Heart right ventricle (tissue), 16 donors: ENCODE measurements around the gene IGF2R. TPM values are rescaled to one million over a fixed set of nuclear protein-coding genes. Genes with fewer than 3 reads are reported as not detected.

Experiments used
- ATAC-seq, 8 donors: fragments of 200-7000 bp; cut with Tn5 transposase; one replicate each; pipeline ENCODE4 v1.9.1; 2020; ENCODE audit warnings: mild to moderate bottlenecking in 8 of 8, moderate library complexity in 8 of 8, moderate number of reproducible peaks in 1 of 8
- DNase-seq, 2 donors: peaks; one replicate each; pipeline ENCODE4 v3.0.0-alpha.2; 2020
- H3K27ac ChIP-seq, 10 donors: fragments of 200-600 bp; sonication (generic) in 2 of 10; one replicate each; pipeline versions ENCODE4 v1.5.0 to v1.8.0; 2020 to 2022; ENCODE audit warnings: mild to moderate bottlenecking in 3 of 10
- H3K27me3 ChIP-seq, 7 donors: fragments of 200-600 bp; one replicate each; pipeline ENCODE4 v1.8.0; 2021 to 2022; ENCODE audit warnings: mild to moderate bottlenecking in 2 of 7
- H3K36me3 ChIP-seq, 9 donors: fragments of 200-600 bp; sonication (generic) in 1 of 9; one replicate each; pipeline versions ENCODE4 v1.5.0 to v1.8.0; 2020 to 2022; ENCODE audit warnings: mild to moderate bottlenecking in 2 of 9
- H3K4me1 ChIP-seq, 9 donors: fragments of 200-600 bp; sonication (generic) in 1 of 9; one replicate each; pipeline versions ENCODE4 v1.5.0 to v1.8.0; 2020 to 2022; ENCODE audit warnings: mild to moderate bottlenecking in 4 of 9
- H3K4me3 ChIP-seq, 10 donors: fragments of 200-600 bp; sonication (generic) in 2 of 10; one replicate each; pipeline versions ENCODE4 v1.5.0 to v1.8.0; 2020 to 2022; ENCODE audit warnings: mild to moderate bottlenecking in 7 of 10, moderate library complexity in 2 of 10
- H3K9me3 ChIP-seq, 11 donors: fragments of 200-600 bp in 10 of 11; sonication (generic) in 2 of 11; one replicate each; pipeline versions ENCODE4 v1.5.0 to v1.8.0; 2013 to 2022; ENCODE audit warnings: mild to moderate bottlenecking in 2 of 11, control low read depth in 1 of 11, moderate library complexity in 1 of 11
- CTCF ChIP-seq, 9 donors: fragments of 200-600 bp; sonication (generic) in 2 of 9; IDR thresholded peaks; one replicate each; pipeline versions ENCODE4 v1.5.0 to v1.8.0; 2021 to 2022; ENCODE audit warnings: antibody characterized with exemption in 9 of 9, mild to moderate bottlenecking in 5 of 9, moderate library complexity in 1 of 9
- WGBS, 2 donors: extraction: QIAGEN DNeasy Blood & Tissue Kit; methylation state at CpG; one replicate each; pipeline ENCODE4 v1.1.7; 2013; ENCODE audit warnings: inconsistent platforms in 1 of 2; 5-methylcytosine and 5-hydroxymethylcytosine counted together
- intact Hi-C, 10 donors: fragments of 100-400 bp; cut with DNase I; formaldehyde crosslinking; loops; one replicate each; pipeline versions ENCODE4 v1.11.1 to v1.14.2; 2022
- polyA plus RNA-seq, 2 donors: library from polyadenylated mRNA; stranded (reverse); fragments of 200-250 nt; gene quantifications; one replicate each; pipeline ENCODE4 v1.2.3, GENCODE V29; 2013
- total RNA-seq, 10 donors: library from RNA; stranded (reverse); fragmentation: NEBNext Ultra II Directional in 3 of 10; extraction: Animal tissue kit (Norgen Biotek cat#: 25700) in 3 of 10; gene quantifications; one replicate each; pipeline versions ENCODE4 v1.2.1 to v1.2.4, GENCODE V29; 2021 to 2023
- donor health status: Arrhythmogenic right ventricular cardiomyopathy.
- donor health status: ischemic (EF 13 %, LVEDD 7.1; RV severe dilation, severe dysfunction).
- donor health status: healthy with polysubstance abuse.
- donor health status: DM: no; HTN: yes; CAD: no.
- donor health status: DM: no; HTN: no; CAD: no.
- donor health status: ischemic (EF 25% LVEDD 6.9; RV normal size, moderate dysfunction).
- donor health status: ischemic (EF 25% LVEDD 5.7; RV mildly dilated, moderate dysfunction).
- donor health status: healthy.
- donor health status: DM: yes; HTN: yes; CAD: no.
- donor health status: Ischemic cardiomyopathy.
- donor health status: ischemic (EF 35%, LVEDD 5.7; RV mildly dilated, moderate dysfunction).
- donor health status: nonischemic (EF 11% LVEDD 7.7; RV severe dilation, severe dysfunction).
- donor health status: DM: yes; HTN: yes; CAD: no.
- donor health status: PGD.
- donor health status: ischemic (EF 29% LVEDD 5.4; RV normal size, mild dysfunction).
- donor health status: nonischemic (EF 23%, LVEDD 6.1; RV moderate dilation, normal function).

The IGF2R gene
- total and polyA plus RNA-seq, 12 donors: 13.7 to 95.6 (median 70.2) TPM

GRCh38 chr6:160036331-160036695, 67.4 kb downstream of the IGF2R start:
- 65 to 77% methylated on average over 6 of the region's 6 CpGs for WGBS, 2 donors
- H3K36me3 ChIP-seq: peaks cover 0 to 91% (median 26%) of the 10 kb centered on the region in 9 donors
- peaks cover 0 to 47% (median 7%) of the 10 kb centered on the region in 9 donors for H3K4me1 ChIP-seq
- DNase-seq (peak in 1 of 2 donors; percentile 27), ATAC-seq (peak in 5 of 8 donors; percentile 22 to 50 (median 25))
- no peaks in the 10 kb centered on the region for H3K9me3 ChIP-seq
- intact Hi-C loops: loop anchor here in 5 of 10 donors (5.0 to 10.0 kb wide), 4 partner anchors 62 to 242 kb away; partner anchors contain the start of gene MRPL18 (in 1 of the 5)
- no peak overlapping the region for H3K4me3 ChIP-seq
- no peak for TF ChIP-seq CTCF (IDR thresholded peaks at IDR 0.05)
- H3K27me3 ChIP-seq: no peaks in the 10 kb centered on the region
- H3K27ac ChIP-seq: peak overlapping the region in 8 of 10 donors; percentile 45 to 63 (median 50)

- ATAC-seq (peak in 7 of 8 donors; percentile 52 to 82 (median 71)), DNase-seq (peak in 1 of 2 donors; percentile 36)
- peak overlapping the region in 7 of 10 donors; percentile 45 to 63 (median 51) for H3K27ac ChIP-seq
- H3K36me3 ChIP-seq: peaks cover 0 to 91% (median 21%) of the 10 kb centered on the region in 9 donors
- H3K27me3 ChIP-seq: no peaks in the 10 kb centered on the region
- intact Hi-C loops: loop anchor here in 5 of 10 donors (5.0 to 10.0 kb wide), 4 partner anchors 62 to 242 kb away; partner anchors contain the start of gene MRPL18 (in 1 of the 5)
- H3K4me1 ChIP-seq: peaks cover 0 to 47% (median 10%) of the 10 kb centered on the region in 9 donors
- WGBS, 2 donors: 50 to 60% methylated on average over 4 of the region's 4 CpGs
- no peak overlapping the region for H3K4me3 ChIP-seq
- TF ChIP-seq CTCF (IDR thresholded peaks at IDR 0.05): no peak
- H3K9me3 ChIP-seq: no peaks in the 10 kb centered on the region
These were observed 67.9 kb downstream of the IGF2R start for GRCh38 chr6:160036790-160037206.

GRCh38 chr6:160038479-160038878, 69.6 kb downstream of the IGF2R start:
- WGBS, 2 donors: 95 to 96% methylated on average over 8 of the region's 8 CpGs
- Histone ChIP-seq H3K27me3 (no peaks in the 10 kb centered on the region), H3K4me3 (no peak overlapping the region), H3K36me3 (peaks cover 0 to 91% (median 20%) of the 10 kb centered on the region in 9 donors), H3K4me1 (peaks cover 0 to 57% (median 19%) of the 10 kb centered on the region in 9 donors), H3K27ac (no peak overlapping the region), H3K9me3 (no peaks in the 10 kb centered on the region)
- ATAC-seq (no peak), DNase-seq (no peak)
- intact Hi-C loops: loop anchor here in 5 of 10 donors (5.0 to 10.0 kb wide), 4 partner anchors 64 to 244 kb away; partner anchors contain the start of gene MRPL18 (in 1 of the 5)
- no peak for TF ChIP-seq CTCF (IDR thresholded peaks at IDR 0.05)

GRCh38 chr6:160039441-160039840, 70.6 kb downstream of the IGF2R start:
- 91 to 93% methylated on average over 5 of the region's 5 CpGs for WGBS, 2 donors
- no peak overlapping the region for H3K27ac ChIP-seq

More at GRCh38 chr6:160039441-160039840, 70.6 kb downstream of the IGF2R start:
- Histone ChIP-seq H3K4me3 (no peak overlapping the region), H3K36me3 (peaks cover 0 to 91% (median 19%) of the 10 kb centered on the region in 9 donors), H3K4me1 (peaks cover under 1 to 61% (median 26%) of the 10 kb centered on the region in 9 donors), H3K9me3 (no peaks in the 10 kb centered on the region), H3K27me3 (no peaks in the 10 kb centered on the region)
- TF ChIP-seq CTCF (IDR thresholded peaks at IDR 0.05): no peak
- DNase-seq (no peak), ATAC-seq (no peak)
- intact Hi-C loops: loop anchor here in 5 of 10 donors (5.0 to 10.0 kb wide), 4 partner anchors 65 to 245 kb away; partner anchors contain the start of gene MRPL18 (in 1 of the 5)
